PC-3 (cell line): ENCODE results near the gene DNAH2.

Source experiments
- EZH2 ChIP-seq: fragments of 300-600 bp; sonication (generic); IDR thresholded peaks from one replicate; pipeline ENCODE4 v1.6.1; 2017; ENCODE audit warnings: antibody characterized with exemption, mild to moderate bottlenecking, low read length; ENCODE audit not compliant: unreplicated experiment
- EZH2phosphoT487 ChIP-seq: fragments of 300-600 bp; sonication (generic); IDR thresholded peaks from 2 replicates; pipeline ENCODE4 v1.6.1; 2018; ENCODE audit warnings: mild to moderate bottlenecking, antibody characterized with exemption, low read length, borderline replicate concordance
- TF ChIP-seq, protein P1 (sequence below): fragments of 300-600 bp; sonication (generic); conservative IDR thresholded peaks from 2 replicates; pipeline ENCODE4 v1.5.1; 2017; ENCODE audit warnings: antibody characterized with exemption, low read depth, mild to moderate bottlenecking, low read length

DNA sequence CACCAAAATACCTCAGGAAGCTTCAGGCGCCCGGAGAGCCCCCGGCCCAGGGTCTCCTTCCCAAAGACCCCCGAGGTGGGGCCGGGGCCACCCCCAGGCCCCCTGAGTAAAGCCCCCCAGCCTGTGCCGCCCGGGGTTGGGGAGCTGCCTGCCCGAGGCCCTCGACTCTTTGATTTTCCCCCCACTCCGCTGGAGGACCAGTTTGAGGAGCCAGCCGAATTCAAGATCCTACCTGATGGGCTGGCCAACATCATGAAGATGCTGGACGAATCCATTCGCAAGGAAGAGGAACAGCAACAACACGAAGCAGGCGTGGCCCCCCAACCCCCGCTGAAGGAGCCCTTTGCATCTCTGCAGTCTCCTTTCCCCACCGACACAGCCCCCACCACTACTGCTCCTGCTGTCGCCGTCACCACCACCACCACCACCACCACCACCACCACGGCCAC is 130.6 kb downstream of the DNAH2 start:
- TF ChIP-seq, protein P1, sequence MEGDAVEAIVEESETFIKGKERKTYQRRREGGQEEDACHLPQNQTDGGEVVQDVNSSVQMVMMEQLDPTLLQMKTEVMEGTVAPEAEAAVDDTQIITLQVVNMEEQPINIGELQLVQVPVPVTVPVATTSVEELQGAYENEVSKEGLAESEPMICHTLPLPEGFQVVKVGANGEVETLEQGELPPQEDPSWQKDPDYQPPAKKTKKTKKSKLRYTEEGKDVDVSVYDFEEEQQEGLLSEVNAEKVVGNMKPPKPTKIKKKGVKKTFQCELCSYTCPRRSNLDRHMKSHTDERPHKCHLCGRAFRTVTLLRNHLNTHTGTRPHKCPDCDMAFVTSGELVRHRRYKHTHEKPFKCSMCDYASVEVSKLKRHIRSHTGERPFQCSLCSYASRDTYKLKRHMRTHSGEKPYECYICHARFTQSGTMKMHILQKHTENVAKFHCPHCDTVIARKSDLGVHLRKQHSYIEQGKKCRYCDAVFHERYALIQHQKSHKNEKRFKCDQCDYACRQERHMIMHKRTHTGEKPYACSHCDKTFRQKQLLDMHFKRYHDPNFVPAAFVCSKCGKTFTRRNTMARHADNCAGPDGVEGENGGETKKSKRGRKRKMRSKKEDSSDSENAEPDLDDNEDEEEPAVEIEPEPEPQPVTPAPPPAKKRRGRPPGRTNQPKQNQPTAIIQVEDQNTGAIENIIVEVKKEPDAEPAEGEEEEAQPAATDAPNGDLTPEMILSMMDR: no peak
- TF ChIP-seq EZH2: no peak
- no peak for TF ChIP-seq EZH2phosphoT487
